Caco-2 (cell line): ENCODE measurements around the gene CLDN22. TPM values are rescaled to one million over a fixed set of nuclear protein-coding genes. Genes with fewer than 3 reads are reported as not detected.
A peak's percentile ranks its signal among the peaks of the same experiment; 100 is the strongest.

ENCODE experiments used
- BruUV-seq: library from RNA; stranded (reverse); fragments of 400-500 nt; replicated peaks from 2 replicates; lab custom pipeline; 2021; lab: Mats Ljungman, UMichigan
- CTCF ChIA-PET: fragments of 300-600 bp; sonication (Branson Sonifier 250); formaldehyde crosslinking; loops from one replicate; lab custom pipeline; 2022; ENCODE audit warnings: antibody characterized with exemption; lab: Charles Lee
- POLR2A ChIA-PET: fragments of 300-600 bp; sonication (Branson Sonifier 250); formaldehyde crosslinking; loops from one replicate; lab custom pipeline; 2022; ENCODE audit warnings: antibody characterized with exemption; lab: Charles Lee
- DNase-seq, 2 experiments: peaks; one replicate each; pipeline versions ENCODE4 v3.0.0 to v3.0.0-alpha.2; 2020 to 2022
- H3K27me3 ChIP-seq: replicated peaks from 2 replicates; pipeline ENCODE4 v1.6.0; 2011; ENCODE audit warnings: low read length; ENCODE audit not compliant: control insufficient read depth, insufficient read depth
- H3K36me3 ChIP-seq: 2 replicates; pipeline ENCODE4 v1.5.1; 2011; ENCODE audit warnings: low read length; ENCODE audit not compliant: control insufficient read depth, insufficient read depth
- H3K4me1 ChIP-seq: fragments of 250-450 bp; sonication (Bioruptor Pico); 2 replicates; pipeline ENCODE4 v1.5.1; 2020; ENCODE audit warnings: mild to moderate bottlenecking
- H3K4me3 ChIP-seq: 2 replicates; pipeline ENCODE4 v1.5.1; 2011; ENCODE audit warnings: low read depth, mild to moderate bottlenecking, control low read depth, low read length
- H3K9me3 ChIP-seq: fragments of 250-450 bp; sonication (Bioruptor Pico); 2 replicates; pipeline ENCODE4 v1.5.1; 2020; ENCODE audit warnings: mild to moderate bottlenecking, moderate library complexity
- H3K27ac Mint-ChIP-seq: one replicate; pipeline ENCODE4 v1.8.0; 2022; ENCODE audit warnings: mixed read lengths; ENCODE audit not compliant: unreplicated experiment
- H3K27me3 Mint-ChIP-seq: one replicate; pipeline ENCODE4 v1.8.0; 2022; ENCODE audit warnings: mixed read lengths; ENCODE audit not compliant: insufficient read depth, unreplicated experiment
- H3K36me3 Mint-ChIP-seq: one replicate; pipeline ENCODE4 v1.8.0; 2022; ENCODE audit warnings: mild to moderate bottlenecking, mixed read lengths; ENCODE audit not compliant: insufficient read depth, unreplicated experiment
- H3K4me1 Mint-ChIP-seq: one replicate; pipeline ENCODE4 v1.8.0; 2022; ENCODE audit warnings: low read depth, mixed read lengths; ENCODE audit not compliant: unreplicated experiment
- H3K4me3 Mint-ChIP-seq: one replicate; pipeline ENCODE4 v1.8.0; 2022; ENCODE audit warnings: mild to moderate bottlenecking, moderate library complexity, mixed read lengths; ENCODE audit not compliant: unreplicated experiment
- H3K9me3 Mint-ChIP-seq: one replicate; pipeline ENCODE4 v1.8.0; 2022; ENCODE audit warnings: mixed read lengths; ENCODE audit not compliant: unreplicated experiment
- CTCF ChIP-seq, 2 experiments: fragments of 200-600 bp in 1 of 2; IDR thresholded peaks; 1 replicate in 1 of 2; 2 replicates in 1 of 2; pipeline versions ENCODE4 v1.5.1 to v1.8.0; 2011 to 2022; ENCODE audit warnings: antibody characterized with exemption in 1 of 2, control low read depth in 1 of 2, inconsistent platforms in 1 of 2, low read depth in 1 of 2, low read length in 1 of 2, mild to moderate bottlenecking in 1 of 2, moderate library complexity in 1 of 2; ENCODE audit not compliant: insufficient read depth in 1 of 2, severe bottlenecking in 1 of 2, unreplicated experiment in 1 of 2
- intact Hi-C: fragments of 100-400 bp; cut with micrococcal nuclease; formaldehyde crosslinking; loops from one replicate; pipeline ENCODE4 v1.10.0; 2022; ENCODE audit not compliant: unreplicated experiment
- total RNA-seq: library from RNA; stranded (reverse); gene quantifications from 2 replicates; pipeline ENCODE4 v1.2.3, GENCODE V29; 2022

The CLDN22 gene
- total RNA-seq, 1 experiment from 2014 or later = not detected

GRCh38 chr4:183364025-183364424 lies 43.9 kb upstream of the CLDN22 start:
- Mint-ChIP-seq H3K27me3 (no peaks in the 10 kb centered on the region), H3K36me3 (no peaks in the 10 kb centered on the region), H3K4me1 (no peaks in the 10 kb centered on the region), H3K27ac (no peak overlapping the region), H3K4me3 (no peak overlapping the region), H3K9me3 (no peaks in the 10 kb centered on the region)
- Histone ChIP-seq H3K4me1 (peaks cover 6% of the 10 kb centered on the region; the same call in 1 of the 2 replicates), H3K9me3 (no peaks in the 10 kb centered on the region; the same call in 1 of the 2 replicates), H3K27me3 (no peaks in the 10 kb centered on the region), H3K4me3 (no peak overlapping the region), H3K36me3 (no peaks in the 10 kb centered on the region)
- no TSS peak for BruUV-seq
- no peak for TF ChIP-seq CTCF (IDR thresholded peaks at IDR 0.05; ENCODE audit: insufficient read depth in 1 of 2, low read depth in 1 of 2, low read length in 1 of 2, severe bottlenecking in 1 of 2, unreplicated experiment in 1 of 2)
- intact Hi-C loops = loop anchor here (5.0 kb wide), 1 partner anchor 43 kb away; no protein-coding TSS in a partner anchor
- peak in 1 of 2 experiments; percentile 9 for DNase-seq
- POLR2A ChIA-PET = no interaction called here
- CTCF ChIA-PET = no interaction called here

- intact Hi-C loops = loop anchor here (5.0 kb wide), 1 partner anchor 44 kb away; no protein-coding TSS in a partner anchor
- Histone ChIP-seq H3K27me3 (no peaks in the 10 kb centered on the region), H3K36me3 (no peaks in the 10 kb centered on the region), H3K4me1 (peaks cover 6% of the 10 kb centered on the region; the same call in 1 of the 2 replicates), H3K4me3 (no peak overlapping the region), H3K9me3 (no peaks in the 10 kb centered on the region; the same call in 1 of the 2 replicates)
- CTCF ChIA-PET = interaction anchor here (0.6 kb wide), 1 partner anchor 411 kb away, joined by 3 read pairs; no protein-coding TSS in a partner anchor
- peak in 1 of 2 experiments; percentile 14 for DNase-seq
- Mint-ChIP-seq H3K4me1 (no peaks in the 10 kb centered on the region), H3K27me3 (no peaks in the 10 kb centered on the region), H3K9me3 (no peaks in the 10 kb centered on the region), H3K27ac (no peak overlapping the region), H3K36me3 (no peaks in the 10 kb centered on the region), H3K4me3 (no peak overlapping the region)
- POLR2A ChIA-PET = no interaction called here
- peak; percentile 26 to 36 for TF ChIP-seq CTCF (IDR thresholded peaks at IDR 0.05; ENCODE audit: insufficient read depth in 1 of 2, low read depth in 1 of 2, low read length in 1 of 2, severe bottlenecking in 1 of 2, unreplicated experiment in 1 of 2)
- no TSS peak for BruUV-seq
These were observed 43.0 kb upstream of the CLDN22 start for GRCh38 chr4:183362916-183363542.

- Mint-ChIP-seq H3K27ac (no peak overlapping the region), H3K9me3 (no peaks in the 10 kb centered on the region), H3K36me3 (no peaks in the 10 kb centered on the region), H3K27me3 (no peaks in the 10 kb centered on the region), H3K4me3 (no peak overlapping the region), H3K4me1 (no peaks in the 10 kb centered on the region)
- no peak overlapping the region for H3K4me3 ChIP-seq
- no TSS peak for BruUV-seq
- intact Hi-C loops = loop anchor here (5.0 kb wide), 1 partner anchor 45 kb away; no protein-coding TSS in a partner anchor
- ChIA-PET CTCF (no interaction called here), POLR2A (no interaction called here)
- no peaks in the 10 kb centered on the region; the same call in 1 of the 2 replicates for H3K9me3 ChIP-seq
- TF ChIP-seq CTCF (IDR thresholded peaks at IDR 0.05; ENCODE audit: insufficient read depth in 1 of 2, low read depth in 1 of 2, low read length in 1 of 2, severe bottlenecking in 1 of 2, unreplicated experiment in 1 of 2) = no peak
- no peaks in the 10 kb centered on the region for H3K27me3 ChIP-seq
- no peak for DNase-seq
- no peaks in the 10 kb centered on the region for H3K36me3 ChIP-seq
- H3K4me1 ChIP-seq = peaks cover 6% of the 10 kb centered on the region; the same call in 1 of the 2 replicates
These were observed 42.0 kb upstream of the CLDN22 start for GRCh38 chr4:183362036-183362435.
